SU-DHL-6 (cell line): ENCODE measurements around the gene MS4A5.

Source experiments
- EZH2phosphoT487 ChIP-seq: fragments of 200-600 bp; sonication (generic), shearing (Covaris generic); conservative IDR thresholded peaks from 2 replicates; pipeline ENCODE4 v1.6.1; 2018; ENCODE audit warnings: mild to moderate bottlenecking, antibody characterized with exemption, low read length, moderate library complexity, mixed read lengths
- TF ChIP-seq, protein P1 (sequence below): fragments of 200-600 bp; sonication (generic); IDR thresholded peaks from one replicate; pipeline ENCODE4 v1.5.1; 2017; ENCODE audit warnings: antibody characterized with exemption, mild to moderate bottlenecking, low read length, moderate library complexity; ENCODE audit not compliant: insufficient read depth, poor library complexity, severe bottlenecking

- TF ChIP-seq, protein P1, sequence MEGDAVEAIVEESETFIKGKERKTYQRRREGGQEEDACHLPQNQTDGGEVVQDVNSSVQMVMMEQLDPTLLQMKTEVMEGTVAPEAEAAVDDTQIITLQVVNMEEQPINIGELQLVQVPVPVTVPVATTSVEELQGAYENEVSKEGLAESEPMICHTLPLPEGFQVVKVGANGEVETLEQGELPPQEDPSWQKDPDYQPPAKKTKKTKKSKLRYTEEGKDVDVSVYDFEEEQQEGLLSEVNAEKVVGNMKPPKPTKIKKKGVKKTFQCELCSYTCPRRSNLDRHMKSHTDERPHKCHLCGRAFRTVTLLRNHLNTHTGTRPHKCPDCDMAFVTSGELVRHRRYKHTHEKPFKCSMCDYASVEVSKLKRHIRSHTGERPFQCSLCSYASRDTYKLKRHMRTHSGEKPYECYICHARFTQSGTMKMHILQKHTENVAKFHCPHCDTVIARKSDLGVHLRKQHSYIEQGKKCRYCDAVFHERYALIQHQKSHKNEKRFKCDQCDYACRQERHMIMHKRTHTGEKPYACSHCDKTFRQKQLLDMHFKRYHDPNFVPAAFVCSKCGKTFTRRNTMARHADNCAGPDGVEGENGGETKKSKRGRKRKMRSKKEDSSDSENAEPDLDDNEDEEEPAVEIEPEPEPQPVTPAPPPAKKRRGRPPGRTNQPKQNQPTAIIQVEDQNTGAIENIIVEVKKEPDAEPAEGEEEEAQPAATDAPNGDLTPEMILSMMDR, result no peak
- no peak for TF ChIP-seq EZH2phosphoT487
Observed at GRCh38 chr11:60492488-60493009, 63.2 kb downstream of the MS4A5 start, which contains the start of gene MS4A12.
